ENCODE measurements around the gene DXO.
"Not testable (repeated sequence)": the region's sequence is repeated elsewhere in the genome, so short reads cannot be mapped to it uniquely, and the experiment has no call there.

Gene DXO

DNA sequence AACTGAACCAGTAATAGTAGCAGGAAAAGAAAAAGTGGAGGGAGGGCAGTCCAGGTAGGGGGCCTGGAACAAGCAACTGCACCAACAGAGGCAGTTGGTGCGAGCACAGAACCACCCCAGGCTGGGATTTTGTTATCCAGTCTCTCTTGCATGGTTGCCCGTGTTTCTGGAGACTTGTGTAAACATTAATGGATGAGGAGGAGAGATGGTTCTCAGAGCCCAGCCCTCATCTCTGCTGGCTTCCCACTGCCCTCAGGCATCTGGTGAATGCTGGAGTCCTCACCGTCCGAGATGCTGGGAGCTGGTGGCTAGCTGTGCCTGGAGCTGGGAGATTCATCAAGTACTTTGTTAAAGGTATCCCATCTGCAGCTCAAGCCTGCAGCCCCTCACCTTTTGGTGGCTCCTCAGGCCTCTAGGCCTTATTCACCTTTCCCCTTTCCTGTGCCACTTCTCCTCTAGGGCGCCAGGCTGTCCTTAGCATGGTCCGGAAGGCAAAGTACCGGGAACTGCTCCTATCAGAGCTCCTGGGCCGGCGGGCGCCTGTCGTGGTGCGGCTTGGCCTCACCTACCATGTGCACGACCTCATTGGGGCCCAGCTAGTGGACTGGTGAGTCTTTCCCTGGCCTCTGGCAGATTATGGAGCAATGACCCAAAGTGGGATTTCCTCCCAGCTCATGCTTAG lies 8.4 kb upstream of the DXO start:
- not testable (repeated sequence) for DNase-seq (ENCODE audit: low read depth, low spot score)

DNA sequence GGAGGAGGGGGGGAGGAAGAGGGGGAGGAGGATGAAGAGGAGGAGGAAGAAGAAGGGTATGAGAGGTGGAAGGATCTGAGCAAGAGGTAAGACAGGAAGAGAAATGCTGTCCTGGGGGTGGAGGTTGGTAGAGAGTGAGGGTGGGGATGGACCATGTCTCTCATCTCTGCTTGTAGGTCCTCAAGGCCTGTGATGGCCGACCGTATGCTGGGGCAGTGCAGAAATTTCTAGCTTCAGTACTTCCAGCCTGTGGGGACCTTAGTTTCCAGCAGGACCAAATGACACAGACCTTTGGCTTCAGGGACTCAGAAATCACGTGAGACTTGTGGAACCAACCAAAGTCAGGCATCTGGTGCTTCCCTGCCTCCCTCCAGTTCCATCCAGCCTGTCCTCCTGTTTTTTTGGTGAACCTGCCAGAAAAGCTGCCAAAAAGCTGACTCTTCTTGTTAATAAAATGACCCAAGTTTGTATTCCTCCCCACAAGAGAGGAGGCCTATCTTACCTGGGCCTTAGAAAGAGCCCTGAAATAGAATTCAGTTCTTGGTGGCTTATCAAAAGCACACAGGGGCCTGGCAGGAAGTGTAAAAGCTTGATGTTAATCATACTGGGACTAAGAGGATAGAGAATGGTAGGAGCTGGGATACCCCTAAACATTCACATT lies 7.4 kb upstream of the DXO start:
- no peak for DNase-seq (ENCODE audit: low read depth, low spot score)

- DNase-seq (ENCODE audit: low read depth, low spot score) = no peak
Observed at GRCh38 chr6:31978831-31979230, 6.9 kb upstream of the DXO start.

- no peak for DNase-seq (ENCODE audit: low read depth, low spot score)
Observed at GRCh38 chr6:31977816-31978431, 6.0 kb upstream of the DXO start.

- DNase-seq (ENCODE audit: low read depth, low spot score) = not testable (repeated sequence)
Observed at GRCh38 chr6:31976065-31976464, 4.1 kb upstream of the DXO start.

- no peak for DNase-seq (ENCODE audit: low read depth, low spot score)
Observed at GRCh38 chr6:31972709-31973350, 892 bp upstream of the DXO start.

GRCh38 chr6:31971279-31971992 lies 502 bp downstream of the DXO start:
- no peak for DNase-seq (ENCODE audit: low read depth, low spot score)

DNA sequence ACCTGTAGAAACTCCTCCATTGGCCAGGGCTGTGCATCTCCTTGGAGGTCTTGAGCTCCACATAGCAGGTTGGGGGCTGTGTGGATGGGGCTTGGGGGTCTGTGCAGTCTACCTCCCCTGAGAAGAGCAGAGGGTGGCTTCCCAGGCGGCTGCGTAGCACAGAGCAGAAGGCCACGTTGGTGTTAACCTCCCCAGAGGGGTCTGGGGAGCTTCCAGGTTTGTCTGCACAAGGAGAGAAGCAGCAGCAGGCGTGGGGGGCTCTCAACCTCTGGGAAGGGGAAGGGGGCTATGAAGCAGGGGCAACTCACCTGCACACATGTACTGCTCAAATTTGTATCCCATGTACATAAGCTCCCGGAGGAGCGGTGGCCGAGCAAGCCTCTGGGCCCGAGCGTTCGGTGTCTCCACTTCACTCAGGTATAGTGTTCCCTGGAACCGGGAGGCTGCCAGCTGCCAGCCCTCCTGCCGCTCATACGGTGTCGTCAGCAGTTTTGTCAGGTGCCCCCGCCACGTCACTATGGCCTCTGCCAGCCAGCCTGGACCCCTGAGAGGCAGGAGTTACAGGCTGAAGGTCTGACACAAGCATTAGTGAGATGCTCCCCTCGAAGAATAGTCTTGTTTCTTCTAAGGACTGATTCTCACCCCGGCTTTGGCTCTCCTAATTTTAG lies 1.2 kb downstream of the DXO start:
- DNase-seq (ENCODE audit: low read depth, low spot score) = no peak

- DNase-seq (ENCODE audit: low read depth, low spot score) = no peak
Observed at GRCh38 chr6:31969712-31970603, 2.0 kb downstream of the DXO start.

DNA sequence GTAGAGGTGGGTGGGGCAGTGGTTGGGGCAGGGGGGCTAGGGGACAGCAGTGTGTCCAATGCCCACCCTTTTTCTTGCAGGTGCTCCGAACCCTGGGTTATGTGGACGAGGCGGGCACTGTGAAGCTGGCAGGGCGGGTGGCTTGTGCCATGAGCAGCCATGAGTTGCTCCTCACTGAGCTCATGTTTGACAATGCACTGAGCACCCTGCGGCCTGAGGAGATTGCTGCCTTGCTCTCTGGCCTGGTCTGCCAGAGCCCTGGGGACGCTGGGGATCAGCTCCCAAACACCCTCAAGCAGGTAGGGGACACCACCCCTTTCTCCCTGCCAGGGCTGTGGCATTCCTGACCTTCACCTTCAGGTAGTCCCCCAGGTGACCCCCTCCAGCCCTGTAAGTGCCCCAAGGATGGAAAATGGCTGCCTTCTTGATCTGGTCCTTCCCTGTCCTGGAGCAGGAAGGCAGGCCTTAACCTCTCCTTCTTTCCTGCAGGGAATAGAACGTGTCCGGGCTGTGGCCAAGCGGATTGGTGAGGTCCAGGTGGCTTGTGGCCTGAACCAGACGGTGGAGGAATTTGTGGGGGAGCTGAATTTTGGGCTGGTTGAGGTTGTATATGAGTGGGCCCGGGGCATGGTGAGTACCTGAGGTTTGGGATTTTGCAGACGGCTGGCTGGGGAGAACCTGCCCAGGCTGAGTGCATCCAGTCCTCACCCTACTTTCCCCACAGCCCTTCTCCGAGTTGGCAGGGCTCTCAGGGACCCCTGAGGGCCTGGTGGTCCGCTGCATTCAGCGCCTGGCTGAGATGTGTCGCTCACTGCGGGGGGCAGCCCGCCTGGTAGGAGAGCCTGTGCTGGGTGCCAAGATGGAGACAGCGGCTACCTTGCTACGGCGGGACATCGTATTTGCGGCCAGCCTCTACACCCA lies 2.9 kb downstream of the DXO start:
- DNase-seq (ENCODE audit: low read depth, low spot score) = no peak

DNA sequence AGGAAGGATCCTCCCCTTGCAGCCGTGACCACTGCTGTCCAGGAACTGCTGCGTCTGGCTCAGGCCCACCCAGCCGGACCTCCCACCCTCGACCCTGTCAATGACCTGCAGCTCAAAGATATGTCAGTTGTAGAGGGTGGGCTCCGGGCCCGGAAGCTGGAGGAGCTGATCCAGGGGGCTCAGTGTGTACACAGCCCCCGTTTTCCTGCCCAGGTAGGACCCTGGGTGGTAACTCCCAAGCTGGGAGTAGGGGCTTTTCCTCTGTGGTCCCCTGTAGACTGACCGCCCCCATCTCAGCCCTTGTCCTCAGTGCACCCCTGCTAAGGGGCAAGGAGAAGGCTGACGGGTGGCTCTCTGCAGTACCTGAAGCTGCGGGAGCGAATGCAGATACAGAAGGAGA lies 3.6 kb downstream of the DXO start:
- no peak for DNase-seq (ENCODE audit: low read depth, low spot score)

DNA sequence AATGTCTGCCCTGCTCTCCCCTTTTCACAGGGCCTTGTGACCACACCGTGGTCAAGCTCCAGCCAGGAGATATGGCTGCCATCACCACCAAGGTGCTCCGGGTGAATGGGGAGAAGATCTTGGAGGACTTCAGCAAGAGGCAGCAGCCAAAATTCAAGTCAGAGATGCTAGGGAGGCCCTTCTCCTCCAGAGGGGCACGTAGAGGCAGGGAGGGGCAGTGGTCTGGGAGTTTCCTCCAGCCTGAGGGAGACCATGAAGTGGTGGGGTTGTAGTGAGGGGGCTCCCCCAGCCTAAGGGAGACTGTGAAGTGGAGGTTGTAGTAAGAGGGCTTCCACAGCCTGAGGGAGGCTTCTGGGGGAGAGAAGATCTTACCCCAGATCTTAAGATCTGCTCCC lies 4.0 kb downstream of the DXO start:
- no peak for DNase-seq (ENCODE audit: low read depth, low spot score)

DNA sequence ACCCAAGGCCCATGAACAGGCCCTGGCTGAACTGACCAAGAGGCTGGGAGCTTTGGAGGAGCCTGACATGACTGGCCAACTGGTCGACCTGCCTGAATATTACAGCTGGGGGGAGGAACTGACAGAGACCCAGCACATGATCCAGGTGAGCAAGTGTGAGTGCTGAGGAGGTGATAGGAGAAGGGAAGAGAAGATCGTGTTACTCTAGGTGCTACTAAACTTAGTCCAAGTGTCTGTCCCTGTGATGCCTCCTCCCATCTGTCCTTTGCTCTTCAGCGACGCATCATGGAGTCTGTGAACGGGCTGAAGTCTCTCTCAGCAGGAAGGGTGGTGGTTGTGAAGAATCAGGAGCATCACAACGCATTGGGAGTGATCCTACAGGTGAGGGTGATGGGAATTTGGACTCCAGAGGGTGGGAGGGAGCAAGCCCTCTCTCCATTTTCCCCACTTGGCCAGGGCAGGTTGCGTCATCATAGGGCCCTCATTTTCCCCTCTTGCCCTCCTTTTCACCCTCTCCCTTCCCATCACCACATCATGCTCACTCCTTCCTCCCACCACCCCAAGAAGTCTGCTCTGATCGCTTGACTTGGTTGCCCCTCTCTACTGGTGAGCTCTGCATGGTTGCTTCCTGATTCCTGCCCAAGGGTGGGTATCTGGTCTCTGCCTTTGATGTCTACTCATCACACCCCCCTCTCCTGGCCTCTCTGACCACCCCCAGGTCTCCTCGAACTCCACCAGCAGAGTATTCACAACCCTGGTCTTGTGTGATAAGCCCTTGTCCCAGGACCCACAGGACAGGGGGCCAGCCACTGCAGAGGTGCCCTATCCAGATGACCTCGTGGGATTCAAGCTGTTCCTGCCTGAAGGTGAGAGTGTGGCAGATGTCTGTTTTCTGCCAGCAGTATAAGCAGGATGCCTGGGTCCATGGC lies 4.7 kb downstream of the DXO start:
- no peak for DNase-seq (ENCODE audit: low read depth, low spot score)

DNA sequence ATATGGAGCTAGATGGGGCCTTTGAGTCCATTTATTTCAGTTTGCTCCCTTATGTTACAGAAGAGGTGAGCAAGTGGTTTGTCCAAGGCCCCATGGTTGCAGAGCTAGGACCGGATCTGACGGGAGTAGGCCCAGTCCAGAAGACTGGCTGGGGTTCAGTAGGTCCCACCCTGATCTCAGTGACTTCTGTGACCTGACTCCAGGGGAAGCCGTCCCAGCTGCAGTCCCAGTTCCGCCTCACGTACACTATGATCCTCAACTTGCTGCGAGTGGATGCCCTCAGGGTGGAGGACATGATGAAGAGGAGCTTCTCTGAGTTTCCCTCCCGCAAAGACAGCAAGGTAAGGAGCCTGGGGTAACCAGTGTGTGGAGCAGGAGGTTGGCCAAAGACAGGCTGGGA lies 5.4 kb downstream of the DXO start:
- DNase-seq (ENCODE audit: low read depth, low spot score) = no peak

DNA sequence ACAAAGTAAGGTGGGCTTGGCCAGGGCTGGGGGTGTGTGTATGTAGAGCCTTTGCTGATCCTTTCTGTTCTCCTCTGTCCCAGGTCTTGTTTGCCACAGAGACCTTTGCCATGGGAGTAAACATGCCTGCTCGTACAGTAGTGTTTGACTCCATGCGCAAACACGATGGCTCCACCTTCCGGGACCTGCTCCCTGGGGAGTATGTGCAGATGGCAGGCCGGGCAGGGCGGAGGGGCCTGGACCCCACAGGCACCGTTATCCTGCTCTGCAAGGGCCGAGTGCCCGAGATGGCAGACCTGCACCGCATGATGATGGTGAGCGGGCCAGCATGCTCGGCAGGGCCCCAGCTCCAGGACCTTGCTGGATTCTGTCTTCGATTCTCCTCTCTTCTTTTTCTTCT lies 6.2 kb downstream of the DXO start:
- no peak for DNase-seq (ENCODE audit: low read depth, low spot score)

DNA sequence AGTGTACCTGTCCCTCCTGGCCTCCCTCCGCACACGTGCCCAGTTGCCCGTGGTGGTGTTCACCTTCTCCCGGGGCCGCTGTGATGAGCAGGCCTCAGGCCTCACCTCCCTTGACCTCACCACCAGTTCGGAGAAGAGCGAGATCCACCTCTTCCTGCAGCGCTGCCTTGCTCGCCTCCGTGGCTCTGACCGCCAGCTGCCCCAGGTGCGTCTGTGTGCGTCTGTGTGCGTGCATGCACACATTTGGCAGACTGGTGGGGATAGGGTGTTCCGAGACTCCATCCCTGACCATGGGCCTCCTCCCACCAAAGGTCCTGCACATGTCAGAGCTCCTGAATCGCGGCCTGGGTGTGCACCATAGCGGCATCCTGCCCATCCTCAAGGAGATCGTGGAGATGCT lies 8.0 kb downstream of the DXO start:
- DNase-seq (ENCODE audit: low read depth, low spot score) = no peak

DNA sequence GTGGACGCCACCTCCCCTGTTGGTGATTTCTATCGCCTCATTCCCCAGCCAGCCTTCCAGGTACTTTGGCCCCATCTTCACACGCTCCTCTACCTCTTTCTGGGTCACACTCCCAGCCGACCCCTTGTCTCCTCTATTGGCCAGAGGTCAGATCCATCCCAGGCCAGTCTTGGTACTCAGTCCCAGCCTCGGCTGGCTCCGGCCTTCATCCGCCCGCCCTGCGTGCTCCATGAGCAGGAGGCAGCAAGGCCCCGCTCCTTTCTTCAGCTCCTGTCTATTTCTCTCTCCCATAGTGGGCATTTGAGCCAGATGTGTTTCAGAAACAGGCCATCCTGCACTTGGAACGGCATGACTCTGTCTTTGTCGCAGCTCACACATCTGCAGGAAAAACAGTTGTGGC lies 10.3 kb downstream of the DXO start:
- no peak for DNase-seq (ENCODE audit: low read depth, low spot score)

All from smooth muscle cell of the brain vasculature (primary cell).